Islet of Langerhans (tissue), 1 donor: ENCODE data around the gene AKAP6.
A peak's percentile ranks its signal among the peaks of the same experiment; 100 is the strongest.

Experiments used
- FAIRE-seq: peaks from one replicate; lab custom pipeline; 2011; peaks lifted over from hg19 to GRCh38; lab: Jason Lieb, UNC

The AKAP6 gene

DNA sequence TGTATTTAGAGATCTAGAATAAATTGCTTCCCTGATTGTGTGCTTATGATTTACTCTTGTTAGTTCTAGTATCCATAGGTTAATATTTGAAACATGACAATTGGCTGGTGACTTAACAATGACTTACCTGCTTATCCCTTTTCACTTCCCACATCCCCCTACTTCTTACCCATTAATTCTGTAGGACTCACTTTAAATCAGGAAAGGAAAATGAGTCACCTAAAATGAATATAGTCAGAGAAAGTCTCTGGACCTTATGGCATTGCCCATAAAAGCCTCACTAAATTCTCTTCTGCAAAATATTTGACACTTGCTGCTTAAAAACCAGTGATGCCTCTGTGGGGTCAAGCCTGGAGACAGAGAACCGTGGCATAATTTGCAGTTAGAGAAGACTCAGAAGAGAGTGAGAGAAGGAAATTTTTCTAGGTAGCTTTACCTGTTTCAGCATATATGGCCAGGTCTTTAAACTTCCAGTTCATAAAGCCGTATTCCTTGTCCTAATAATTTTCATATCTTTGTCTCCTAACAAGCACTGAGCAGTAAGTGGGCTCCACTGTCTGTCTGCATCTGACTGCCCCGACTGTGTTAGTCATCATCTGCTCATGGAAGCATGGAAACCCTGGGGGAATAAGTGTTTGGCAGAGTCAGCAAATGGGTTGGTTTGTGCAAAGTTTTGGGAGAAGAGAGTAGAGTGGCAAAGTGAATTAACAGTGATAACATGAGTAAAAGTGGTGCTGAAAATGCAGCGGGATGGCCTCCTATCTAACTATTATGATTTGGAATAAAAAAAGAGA lies 294.4 kb downstream of the AKAP6 start:
- no peak for FAIRE-seq

DNA sequence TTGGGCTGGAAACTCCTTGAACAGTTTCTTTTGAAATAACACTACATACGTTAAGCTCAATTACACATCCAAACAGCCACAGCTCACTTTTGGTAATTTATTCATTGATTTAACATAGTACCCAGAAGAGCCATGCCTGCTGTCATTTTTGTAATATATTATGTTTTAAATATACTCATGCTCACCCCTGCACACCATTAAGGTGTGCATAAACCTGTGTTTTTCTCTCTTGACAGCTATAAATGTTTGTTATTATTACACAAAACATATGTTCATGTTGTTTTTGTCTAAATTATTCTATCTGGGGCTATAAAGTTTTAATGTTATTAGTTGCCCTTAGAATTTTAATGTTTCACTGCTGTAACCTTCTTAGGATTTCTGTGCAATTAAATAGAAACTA lies 296.1 kb downstream of the AKAP6 start:
- FAIRE-seq: no peak

DNA sequence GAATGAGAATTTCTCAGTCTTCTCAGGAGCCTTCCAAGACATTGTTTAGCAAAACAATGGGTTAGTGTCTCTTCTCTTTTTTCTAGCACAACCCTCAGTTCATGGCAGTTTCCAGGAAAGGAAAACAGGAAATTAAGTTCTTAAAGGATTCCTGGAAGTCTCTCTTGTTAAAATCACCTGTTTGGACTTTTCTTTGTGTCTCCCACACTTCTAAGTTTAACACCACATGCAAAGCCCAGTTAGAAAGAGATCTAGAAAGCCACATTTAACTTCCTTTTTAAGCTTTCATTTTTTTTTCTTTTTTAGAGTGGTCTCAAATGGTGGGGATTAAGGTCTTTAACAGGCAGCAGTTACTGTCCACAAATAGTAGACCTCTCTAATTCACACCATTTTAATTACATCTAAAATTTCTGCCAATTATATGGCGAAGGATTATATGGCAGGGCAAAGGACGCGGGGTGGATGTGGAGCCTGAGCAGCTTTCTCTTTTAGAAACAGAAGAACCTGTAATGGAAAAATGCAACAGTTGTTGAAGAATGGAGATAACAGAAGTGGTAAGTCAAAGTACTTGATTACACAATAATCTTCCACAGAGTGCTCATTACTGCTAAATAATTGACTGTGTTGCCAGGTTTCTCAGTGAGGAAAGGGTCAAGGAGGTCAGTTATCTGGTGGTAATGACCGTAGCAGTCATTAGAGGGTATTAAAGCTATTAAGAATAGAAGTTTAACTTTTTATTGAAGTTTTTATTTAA lies 298.6 kb downstream of the AKAP6 start:
- no peak for FAIRE-seq

DNA sequence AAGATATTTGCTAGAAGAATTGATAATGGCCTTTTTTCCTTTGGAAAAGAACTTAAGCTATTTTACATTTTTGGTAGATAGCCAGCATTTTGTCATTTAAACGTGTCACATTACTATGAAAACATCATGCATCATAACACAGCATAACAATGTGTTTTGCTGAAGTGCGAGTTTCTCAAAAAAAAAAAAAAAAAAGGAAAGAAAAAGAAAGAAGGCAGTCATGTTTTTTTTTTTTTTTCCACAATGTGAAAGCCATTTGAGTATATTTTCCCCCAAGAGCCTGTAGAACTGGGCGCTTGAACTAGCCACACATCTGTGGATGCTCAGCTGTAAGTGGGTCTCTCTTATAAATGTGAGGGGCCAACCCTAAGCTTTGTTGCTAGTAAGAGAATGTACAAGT lies 300.1 kb downstream of the AKAP6 start:
- no peak for FAIRE-seq

DNA sequence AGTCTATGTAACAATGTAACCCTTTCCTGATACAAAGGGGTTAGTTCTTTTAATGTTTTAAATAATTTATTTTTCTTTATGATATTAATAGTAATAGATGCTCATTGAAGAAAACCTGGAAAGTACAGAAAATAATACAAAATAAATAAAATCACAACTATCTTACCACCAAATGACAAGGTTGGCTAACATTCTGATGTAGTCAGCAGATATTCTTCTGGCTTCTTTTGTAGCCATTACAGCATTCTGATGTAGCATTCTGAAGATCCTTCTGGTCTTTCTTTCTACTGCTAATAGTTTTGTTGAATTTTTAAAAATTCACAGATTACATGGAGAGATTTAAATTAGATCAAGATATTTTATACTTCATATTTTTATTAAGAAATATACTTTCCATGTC lies 301.6 kb downstream of the AKAP6 start:
- no peak for FAIRE-seq

DNA sequence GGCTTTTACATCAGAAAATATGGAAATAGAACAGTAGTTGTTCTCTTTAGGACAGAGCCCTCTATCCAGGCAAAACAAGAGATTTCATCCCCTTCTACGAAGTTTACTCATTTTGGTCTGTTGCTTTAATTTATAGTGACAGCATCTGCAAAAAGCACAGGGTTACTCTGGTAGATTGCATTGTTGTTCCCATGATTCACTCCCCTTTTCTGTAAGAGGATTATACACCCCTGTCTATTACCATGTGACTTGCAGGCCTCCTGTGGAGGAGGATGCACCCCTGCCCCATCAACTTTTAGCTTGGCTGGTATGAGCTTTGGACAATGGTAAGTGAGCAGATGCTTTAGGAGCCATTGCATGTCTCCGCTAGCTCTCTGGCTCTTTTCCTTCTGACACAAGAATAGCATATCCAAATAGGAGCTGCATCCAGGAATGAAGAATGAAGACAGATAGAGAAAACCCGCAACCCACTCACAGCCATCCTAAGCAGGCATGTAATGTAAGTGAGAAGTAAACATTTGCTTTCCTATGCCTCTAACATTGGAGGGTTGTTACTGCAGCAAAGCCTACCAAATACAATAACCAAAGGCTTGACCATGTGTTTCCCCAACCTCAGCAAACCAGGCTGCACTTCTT lies 304.2 kb downstream of the AKAP6 start:
- FAIRE-seq: no peak

DNA sequence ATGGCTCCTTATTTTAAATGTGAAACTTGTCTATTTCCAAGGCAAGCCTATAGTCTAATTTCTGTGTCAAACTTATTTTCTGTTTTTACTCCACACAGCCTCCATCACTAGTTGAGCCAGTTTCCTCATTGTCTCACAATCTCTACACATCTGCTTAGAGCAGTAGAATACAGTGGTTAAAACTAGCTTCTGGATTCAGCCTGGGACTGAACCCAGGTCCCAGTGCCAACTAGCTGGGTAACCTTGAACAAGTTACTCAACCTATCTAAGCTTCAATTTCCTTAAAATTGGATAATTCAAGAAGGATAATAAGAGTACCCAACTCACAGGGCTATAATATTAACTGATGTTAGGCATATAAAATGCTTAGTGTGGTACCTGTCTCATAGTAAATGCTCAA lies 304.8 kb downstream of the AKAP6 start:
- FAIRE-seq: no peak

DNA sequence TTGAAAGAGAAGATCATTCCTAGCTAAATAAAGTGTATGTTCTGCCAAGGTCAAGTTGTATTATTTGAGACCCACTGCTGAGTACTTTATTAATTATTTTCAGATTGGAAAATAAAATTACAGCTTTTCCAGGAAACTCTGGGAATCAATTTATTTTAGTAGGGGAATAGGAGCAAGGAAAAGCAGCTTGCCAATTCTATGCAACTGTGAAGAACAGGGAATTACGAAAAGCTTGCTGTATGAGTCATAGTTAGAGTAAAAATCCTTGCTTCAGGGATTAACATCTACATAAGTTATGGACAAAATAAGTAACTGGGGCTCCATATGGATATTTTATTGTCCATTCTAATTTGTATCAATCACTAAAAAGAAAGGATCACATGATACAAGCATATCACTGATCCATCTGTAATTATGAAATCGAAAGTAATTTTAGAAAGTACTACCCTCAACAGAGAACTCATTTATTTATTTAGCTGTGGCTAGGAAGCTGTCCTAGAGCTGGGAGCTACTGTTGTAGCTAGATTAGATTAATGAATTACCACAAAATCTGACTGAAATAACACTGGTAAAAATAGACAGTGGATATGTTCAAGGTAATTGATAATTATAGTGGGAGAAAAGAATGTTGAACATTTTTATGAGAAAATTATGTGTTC lies 306.1 kb downstream of the AKAP6 start:
- FAIRE-seq: peak; percentile 94

DNA sequence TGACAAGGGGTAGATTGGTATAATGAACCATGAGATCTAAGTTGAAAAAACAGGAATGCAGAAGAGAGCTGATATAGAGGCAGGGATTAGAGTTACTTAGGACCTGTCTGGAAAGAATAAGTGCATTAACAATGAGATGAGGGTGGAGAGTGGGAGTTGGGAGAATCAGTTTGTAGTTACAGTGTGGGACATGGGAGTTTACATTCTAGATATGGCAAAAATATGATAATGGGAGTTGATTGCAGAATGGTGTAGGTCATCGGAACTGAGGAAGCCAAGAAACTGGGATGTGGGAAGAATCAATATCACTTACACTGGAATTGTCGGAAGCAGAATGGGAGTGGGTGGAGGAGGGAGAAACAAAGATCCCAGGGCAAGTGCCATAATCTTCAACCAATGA lies 308.5 kb downstream of the AKAP6 start:
- FAIRE-seq: no peak

DNA sequence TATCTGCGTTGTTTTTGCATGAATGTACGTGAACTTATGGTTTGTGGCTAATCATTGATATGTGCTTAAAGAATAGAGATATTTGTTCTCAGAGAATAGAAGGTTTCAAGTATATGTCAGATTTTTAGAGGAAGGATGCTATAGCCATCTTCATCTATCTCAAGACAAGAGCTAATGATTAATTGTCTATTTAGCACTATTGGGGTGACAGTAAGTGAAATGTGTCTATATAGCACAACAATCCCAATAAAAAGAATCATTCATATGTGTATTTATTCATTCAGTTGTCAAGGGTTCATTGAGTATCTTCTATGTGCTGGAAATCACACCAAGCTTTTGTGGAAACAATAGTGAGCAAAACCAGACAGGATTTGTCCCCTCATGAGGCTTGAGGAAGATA lies 310.1 kb downstream of the AKAP6 start:
- FAIRE-seq: no peak

DNA sequence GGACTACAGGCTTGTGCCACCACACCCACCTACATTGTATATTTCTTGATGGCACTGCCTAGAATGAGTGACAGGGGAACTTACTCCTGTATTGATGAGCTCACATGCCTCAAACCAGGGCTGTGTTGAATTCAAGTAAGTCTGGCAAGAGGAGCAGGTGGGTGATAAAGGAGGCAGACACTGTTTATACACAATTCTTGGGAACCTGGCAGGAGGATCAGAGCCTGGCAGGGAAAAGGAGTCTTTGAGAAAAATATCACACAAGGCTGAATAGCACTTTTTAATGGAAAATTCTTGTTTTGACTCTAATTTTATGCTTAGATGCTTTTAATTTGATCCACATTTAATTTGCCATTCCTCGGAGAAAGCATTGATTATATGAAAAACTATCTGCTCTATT lies 316.5 kb downstream of the AKAP6 start:
- FAIRE-seq: no peak

DNA sequence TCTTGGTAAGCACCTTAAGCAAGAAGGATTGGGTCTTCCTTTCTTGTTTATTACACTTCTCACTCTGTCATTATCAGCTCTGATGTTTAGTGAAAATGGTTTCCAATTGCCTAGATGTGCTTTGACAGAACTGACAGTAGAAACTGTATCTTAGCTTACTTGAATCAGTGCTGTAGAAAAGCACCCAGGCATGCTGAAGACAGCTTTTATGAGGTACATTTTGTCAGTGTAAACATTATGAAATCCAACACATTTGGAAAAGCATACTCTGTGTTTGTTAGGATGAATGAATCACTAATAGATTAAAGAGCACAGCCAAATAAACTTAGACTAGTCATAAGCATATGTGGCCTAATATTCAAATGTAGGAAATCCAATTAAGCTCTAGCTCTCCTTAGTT lies 319.3 kb downstream of the AKAP6 start:
- peak; percentile 98 for FAIRE-seq

DNA sequence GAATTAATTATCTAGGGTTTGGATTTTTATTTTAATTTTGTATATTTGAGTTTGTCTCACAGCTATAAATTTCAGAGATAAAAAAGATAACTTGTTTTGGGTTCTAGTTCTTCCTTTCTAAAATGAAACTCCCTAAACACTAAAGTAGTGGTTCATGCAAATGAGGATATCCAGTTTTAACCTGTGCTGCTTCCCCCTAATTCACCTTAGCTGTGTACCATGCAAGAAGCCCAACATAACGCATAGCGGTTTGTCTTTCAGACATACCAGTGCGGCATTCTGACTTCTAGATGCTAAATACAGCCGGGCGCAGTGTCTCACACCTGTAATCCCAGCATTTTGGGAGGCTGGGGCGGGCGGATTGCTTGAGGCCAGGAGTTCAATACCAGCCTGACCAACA lies 320.9 kb downstream of the AKAP6 start:
- no peak for FAIRE-seq

DNA sequence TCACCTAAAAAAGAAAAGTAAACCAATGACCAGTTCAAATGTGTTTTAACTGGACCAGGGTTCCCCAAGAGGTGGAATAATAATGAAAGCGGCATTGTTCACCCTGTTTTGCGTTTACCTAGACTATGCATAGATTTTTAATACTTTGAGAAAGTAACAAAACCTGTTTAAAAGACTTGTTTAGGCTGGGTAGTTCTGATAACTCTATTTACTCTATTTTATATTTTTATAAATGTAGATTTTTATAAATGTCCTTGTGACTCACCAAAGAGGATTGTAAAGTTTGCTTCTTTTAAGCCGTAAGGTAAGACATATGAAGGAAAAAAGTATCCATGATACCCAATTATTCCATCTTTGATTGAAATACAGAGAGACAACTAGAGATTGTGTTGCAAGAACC lies 321.6 kb downstream of the AKAP6 start:
- no peak for FAIRE-seq

DNA sequence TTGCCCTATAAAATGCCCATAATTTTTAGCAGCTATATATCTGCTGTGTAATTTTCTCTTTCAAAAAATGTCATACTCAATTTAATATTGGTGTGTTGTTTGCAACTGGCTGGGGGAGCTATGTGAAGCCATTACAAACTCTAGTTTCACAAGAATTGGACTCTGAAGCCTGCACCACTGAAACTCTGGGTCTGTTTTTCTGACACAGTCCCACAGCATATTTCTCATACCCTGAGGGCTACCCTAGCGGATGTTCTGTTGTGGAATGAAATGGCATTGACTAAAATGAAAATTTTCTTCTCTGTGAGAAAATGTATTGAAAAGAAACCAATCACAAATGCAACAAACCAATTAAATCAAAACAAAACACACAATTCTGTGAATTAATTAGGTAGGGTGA lies 325.0 kb downstream of the AKAP6 start:
- FAIRE-seq: no peak

DNA sequence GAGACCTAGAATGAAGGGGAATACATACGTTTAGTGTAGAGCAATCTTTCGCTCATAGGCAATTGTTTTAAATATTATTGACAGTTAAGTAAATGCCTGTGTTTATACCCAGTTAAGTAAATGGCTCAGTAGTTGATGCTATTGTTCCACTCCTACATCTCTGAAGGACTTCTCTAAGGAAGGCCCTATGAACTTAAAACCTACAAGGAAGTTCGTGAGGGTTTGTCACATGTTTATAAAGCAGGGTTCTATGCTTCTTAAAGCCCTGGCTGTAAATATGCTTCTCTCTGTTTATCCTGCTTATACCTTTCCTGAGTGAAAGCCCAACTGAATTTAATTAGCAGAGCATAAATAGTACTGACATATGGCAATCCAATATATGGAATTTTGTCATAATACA lies 327.5 kb downstream of the AKAP6 start:
- FAIRE-seq: no peak

DNA sequence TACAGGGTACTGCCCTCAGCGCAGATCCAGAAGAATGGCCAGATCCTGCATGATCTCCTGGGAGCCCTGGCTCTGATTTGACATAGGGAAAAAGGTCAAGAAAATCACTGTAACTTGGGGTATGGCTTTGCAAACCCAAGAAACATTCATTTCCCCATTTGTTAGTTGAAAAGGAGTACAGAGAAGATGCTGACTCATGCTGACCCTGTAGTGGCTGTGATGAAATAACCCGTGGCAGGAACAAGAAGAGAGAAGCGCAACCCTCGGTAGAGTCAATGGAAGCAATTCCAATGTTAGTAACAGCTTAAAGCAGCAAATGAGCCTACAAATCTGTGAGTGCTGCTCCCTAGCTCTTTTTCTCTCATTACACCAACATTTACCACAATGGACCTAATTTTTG lies 328.0 kb downstream of the AKAP6 start:
- no peak for FAIRE-seq

DNA sequence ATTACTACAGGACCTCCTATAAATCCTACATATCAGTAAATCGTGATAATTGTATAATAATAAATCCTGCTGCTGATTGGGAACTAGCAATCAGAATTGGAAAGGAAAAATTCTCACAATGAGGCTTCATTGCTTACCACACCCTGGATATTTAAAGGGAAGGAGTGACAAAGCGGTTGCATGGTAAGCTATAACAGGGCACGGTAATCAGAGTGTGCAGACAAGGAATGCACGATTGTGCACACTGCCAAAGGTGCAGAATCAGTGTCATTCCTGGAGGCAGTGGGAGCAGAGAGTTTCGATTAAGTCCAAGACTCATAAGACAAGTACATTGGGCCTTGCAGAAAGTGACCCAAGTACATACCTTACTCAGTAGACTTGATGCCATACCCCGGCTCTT lies 332.1 kb downstream of the AKAP6 start:
- FAIRE-seq: no peak

DNA sequence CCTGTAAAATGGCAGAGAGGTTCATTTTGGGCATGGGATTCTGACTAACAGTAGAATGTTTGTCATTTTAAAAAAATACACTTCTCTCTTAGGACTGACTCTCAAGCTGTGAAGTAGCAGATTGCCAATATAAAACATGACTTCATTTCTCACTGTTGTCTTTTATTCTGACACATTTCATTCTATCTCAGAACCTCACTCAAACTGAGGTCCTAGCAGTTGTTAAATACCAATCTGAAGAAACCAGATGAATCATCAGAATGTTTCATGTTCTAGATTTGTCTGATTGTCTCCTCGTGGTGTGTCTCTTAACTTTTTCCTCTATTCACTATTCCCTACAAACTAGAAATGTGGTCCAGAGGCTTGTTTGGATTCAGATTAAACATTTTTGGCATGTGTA lies 333.1 kb downstream of the AKAP6 start:
- no peak for FAIRE-seq

DNA sequence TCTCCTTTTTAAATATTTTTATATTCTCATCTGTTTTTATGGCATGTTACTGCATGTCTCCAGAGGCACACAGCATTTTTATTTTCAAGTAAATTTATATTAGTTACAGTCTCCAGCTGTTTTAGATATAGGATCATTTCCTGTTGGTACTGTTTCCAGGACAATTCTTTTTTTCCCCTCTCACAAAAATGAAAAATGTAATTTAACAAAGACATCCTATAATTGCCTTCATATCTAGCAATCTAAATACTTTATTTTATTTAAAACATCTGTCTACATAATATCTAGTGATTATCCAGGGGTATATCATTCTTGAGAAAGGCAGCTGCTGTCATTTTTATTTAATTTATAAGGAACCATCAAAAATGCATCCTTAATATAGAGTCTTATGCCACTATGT lies 337.2 kb downstream of the AKAP6 start:
- FAIRE-seq: peak; percentile 66

DNA sequence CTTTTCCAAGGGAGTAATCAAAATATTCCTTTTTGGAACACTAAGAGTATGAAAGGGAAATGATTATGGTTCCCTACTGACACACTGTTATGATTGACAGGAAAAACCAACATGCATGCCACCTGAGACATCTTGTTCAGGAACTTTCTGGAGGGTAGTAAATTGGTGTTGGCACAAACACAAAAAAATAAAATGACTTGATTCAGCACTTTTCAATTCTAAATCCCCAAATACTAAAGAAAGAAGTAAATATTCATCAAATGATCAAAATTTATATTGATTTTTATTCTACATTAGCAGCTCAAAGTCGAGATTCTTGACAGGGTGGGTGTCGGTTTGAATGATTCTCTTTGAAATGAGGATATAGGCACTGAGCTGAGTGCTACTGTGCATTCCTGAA lies 338.2 kb downstream of the AKAP6 start:
- no peak for FAIRE-seq

DNA sequence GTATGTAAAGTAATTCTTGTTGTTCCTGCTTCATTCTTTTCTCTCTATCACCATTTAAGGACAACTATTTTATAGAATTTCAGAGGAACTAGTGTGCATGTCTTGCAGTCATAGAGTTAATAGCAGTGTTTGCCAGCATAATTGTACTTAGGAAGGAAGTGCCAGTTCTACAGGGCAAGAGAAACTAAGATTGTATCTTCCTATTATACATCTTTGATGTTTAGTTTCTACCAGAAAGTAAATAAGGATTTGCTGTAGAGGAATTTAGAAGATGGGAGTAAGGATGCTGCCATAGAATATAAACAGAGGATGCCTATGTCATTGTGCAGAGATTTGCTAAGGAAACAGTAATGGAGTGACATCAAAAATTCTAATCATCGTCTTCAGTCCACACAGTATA lies 338.7 kb downstream of the AKAP6 start:
- FAIRE-seq: no peak

DNA sequence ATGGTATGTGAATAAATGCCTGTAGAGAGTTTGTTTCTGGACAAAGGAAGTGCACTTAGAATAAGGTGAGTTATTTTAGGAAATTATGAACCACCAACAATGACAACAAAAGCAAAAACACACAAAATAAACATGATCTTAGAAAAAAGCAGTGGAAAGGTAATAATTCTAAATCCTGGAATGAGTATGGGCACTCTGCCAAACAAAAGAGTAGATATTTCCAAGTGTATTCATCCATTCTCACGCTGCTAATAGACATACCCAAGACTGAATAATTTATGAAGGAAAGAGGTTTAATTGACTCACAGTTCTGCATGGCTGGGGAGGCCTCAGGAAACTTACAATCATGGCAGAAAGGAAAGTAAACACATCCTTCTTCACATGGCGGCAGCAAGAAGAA lies 340.3 kb downstream of the AKAP6 start:
- FAIRE-seq: no peak
